ENCODE measurements around the gene LRP10.

DNA sequence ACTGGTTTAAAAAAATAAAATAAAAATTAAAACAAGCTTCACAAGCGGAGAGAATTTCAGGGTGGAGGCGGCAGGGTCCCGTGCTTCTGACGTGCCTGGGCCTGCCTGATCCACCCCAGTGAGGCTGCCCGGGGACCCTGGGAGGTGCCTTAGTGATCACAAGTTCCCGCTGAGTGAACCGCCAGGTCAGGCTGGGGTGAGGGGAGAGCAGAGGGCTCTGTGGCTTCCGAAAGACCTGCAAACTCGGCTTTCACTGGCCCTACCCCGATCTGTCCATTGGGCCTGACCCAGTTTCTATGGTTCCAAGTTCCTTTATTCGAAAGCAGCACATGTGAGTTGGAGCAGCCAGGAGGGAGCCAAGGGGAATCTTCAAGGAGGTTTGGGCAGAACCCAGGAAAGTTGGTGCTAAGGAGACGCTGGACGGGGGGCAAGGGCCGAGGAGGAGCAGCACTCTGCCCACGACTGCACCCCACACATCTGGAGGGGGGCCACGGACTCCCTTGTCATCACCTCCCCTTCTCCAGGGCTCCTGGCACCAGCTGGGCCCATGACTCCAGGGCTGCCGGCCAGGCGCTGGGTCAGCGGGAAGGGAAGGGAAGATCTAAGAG, 22.2 kb upstream of the LRP10 start:
- TF ChIP-seq, protein P1, sequence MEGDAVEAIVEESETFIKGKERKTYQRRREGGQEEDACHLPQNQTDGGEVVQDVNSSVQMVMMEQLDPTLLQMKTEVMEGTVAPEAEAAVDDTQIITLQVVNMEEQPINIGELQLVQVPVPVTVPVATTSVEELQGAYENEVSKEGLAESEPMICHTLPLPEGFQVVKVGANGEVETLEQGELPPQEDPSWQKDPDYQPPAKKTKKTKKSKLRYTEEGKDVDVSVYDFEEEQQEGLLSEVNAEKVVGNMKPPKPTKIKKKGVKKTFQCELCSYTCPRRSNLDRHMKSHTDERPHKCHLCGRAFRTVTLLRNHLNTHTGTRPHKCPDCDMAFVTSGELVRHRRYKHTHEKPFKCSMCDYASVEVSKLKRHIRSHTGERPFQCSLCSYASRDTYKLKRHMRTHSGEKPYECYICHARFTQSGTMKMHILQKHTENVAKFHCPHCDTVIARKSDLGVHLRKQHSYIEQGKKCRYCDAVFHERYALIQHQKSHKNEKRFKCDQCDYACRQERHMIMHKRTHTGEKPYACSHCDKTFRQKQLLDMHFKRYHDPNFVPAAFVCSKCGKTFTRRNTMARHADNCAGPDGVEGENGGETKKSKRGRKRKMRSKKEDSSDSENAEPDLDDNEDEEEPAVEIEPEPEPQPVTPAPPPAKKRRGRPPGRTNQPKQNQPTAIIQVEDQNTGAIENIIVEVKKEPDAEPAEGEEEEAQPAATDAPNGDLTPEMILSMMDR (IDR thresholded peaks at IDR 0.05) = no peak
- TF ChIP-seq MAFK (IDR thresholded peaks at IDR 0.05; ENCODE audit: partially characterized antibody) (no peak), POLR2A (IDR thresholded peaks at IDR 0.05; ENCODE audit: low read length) (no peak), CEBPB (IDR thresholded peaks at IDR 0.05) (no peak), NFE2L2 (conservative IDR thresholded peaks at IDR 0.05; ENCODE audit: low read length) (no peak), HDAC2 (IDR thresholded peaks at IDR 0.05) (no peak)

Measured in A549 (cell line).